T-helper 1 cell treated with Interleukin-12 subunit alpha and Interleukin-12 subunit beta and Interleukin-4 antibody, amounts not matched to agents 30 ng/mL and 1 ng/mL, for 36 hours (primary cell): ENCODE measurements around the gene FCRL1. TPM values are rescaled to one million over a fixed set of nuclear protein-coding genes. Genes with fewer than 3 reads are reported as not detected.

Experiments used
- intact Hi-C: fragments of 100-400 bp; cut with micrococcal nuclease; formaldehyde crosslinking; loops from one replicate; pipeline ENCODE4 v1.15.1; 2024
- total RNA-seq: library from RNA; stranded (reverse); gene quantifications from 2 replicates; pipeline ENCODE4 v1.2.3, GENCODE V29; 2022

Gene FCRL1
- total RNA-seq, 1 donor from 2014 or later: not detected

DNA sequence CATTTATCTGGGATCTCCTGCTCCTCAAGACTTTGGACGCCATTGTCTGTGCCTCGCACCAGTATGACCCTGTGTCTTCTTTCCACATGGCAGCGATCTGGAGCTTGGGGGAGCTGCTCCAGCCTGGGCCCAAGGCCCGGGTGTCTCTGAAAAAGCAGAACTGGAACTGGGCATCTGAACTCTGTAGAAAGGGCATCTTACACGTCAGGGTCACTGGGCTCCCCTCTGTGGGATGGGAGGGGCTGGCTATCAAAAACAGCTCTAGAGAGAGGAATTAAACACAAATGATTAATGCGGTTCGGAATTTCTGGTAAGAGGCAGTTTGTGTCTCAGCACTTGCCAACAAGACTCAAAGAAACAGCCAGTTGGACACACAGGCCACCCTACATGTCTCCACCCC is 16.1 kb downstream of the FCRL1 start:
- intact Hi-C loops: no loop called here

GRCh38 chr1:157799996-157800395 is 19.9 kb downstream of the FCRL1 start:
- intact Hi-C loops: no loop called here

GRCh38 chr1:157798211-157798610 is 21.7 kb downstream of the FCRL1 start:
- intact Hi-C loops: no loop called here

- intact Hi-C loops: no loop called here
Observed at GRCh38 chr1:157785248-157785647, 34.7 kb downstream of the FCRL1 start.

- intact Hi-C loops: no loop called here
Observed at GRCh38 chr1:157784801-157785200, 35.1 kb downstream of the FCRL1 start.

DNA sequence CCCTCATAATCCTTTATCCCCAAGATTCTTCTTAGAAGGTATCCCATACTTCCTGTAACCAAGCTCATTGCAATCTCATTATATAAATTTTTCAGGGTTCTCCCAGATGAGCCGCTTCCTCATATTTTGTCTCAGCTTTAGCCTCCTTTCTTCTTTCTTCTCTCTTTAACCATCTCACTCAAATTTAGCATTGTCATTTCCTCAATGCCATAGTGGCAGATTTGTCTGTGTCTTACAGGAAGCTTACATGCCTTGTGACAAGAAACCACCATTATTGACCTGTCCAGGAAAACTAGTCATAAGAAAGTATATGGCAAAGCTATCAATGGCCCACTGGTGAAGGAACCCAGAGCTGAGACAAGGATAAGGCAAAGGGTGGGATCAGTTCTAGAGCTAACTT is 37.0 kb downstream of the FCRL1 start:
- intact Hi-C loops: no loop called here

DNA sequence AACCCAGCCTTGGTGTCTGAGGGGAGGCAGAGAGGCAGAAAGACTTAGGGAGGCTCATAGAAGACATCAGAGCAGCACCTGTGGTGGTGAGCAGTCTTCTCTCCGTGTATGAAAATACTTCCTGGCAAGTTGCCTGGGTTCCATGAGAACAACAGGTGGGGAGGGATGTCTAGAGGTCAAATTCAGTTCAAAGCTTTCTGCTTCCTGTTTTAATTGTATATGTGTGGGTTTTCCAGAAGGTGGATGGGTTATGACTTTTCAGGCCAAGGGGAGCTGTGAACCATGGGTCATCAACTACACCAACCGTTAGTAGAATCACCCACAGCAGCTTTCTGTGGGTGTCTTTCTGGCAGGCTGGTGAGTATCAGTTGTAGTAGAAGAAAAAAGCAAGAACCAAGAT is 38.9 kb downstream of the FCRL1 start:
- intact Hi-C loops: no loop called here

DNA sequence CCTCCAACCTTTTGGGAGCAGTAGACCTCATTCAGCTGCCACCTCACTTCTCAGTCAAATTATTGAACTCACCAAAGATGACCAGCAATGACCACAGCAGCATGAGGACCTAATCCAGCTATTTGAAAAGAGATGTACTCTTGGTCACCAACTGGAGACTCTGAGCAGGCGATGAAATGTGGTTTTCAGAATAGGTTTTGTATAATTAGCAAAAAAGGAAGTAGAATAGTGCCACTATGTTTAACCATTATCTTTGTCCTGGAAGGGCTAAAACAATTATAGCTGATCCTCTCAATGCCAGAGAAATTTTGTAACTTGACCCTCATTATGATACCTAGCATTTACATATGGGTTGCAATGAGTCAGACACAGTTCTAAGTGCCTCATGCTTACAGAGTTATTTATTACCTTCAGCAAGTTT is 42.9 kb downstream of the FCRL1 start, which contains the start of gene FCRL2:
Gene FCRL2 (minus strand): TSS at position 162 of the 421 bp plus-strand sequence. CDS start 59 bp downstream, at position 103.
- intact Hi-C loops: no loop called here

GRCh38 chr1:157775101-157775870 is 44.6 kb downstream of the FCRL1 start:
- intact Hi-C loops: no loop called here

- intact Hi-C loops: no loop called here
Observed at GRCh38 chr1:157774412-157774811, 45.5 kb downstream of the FCRL1 start.

DNA sequence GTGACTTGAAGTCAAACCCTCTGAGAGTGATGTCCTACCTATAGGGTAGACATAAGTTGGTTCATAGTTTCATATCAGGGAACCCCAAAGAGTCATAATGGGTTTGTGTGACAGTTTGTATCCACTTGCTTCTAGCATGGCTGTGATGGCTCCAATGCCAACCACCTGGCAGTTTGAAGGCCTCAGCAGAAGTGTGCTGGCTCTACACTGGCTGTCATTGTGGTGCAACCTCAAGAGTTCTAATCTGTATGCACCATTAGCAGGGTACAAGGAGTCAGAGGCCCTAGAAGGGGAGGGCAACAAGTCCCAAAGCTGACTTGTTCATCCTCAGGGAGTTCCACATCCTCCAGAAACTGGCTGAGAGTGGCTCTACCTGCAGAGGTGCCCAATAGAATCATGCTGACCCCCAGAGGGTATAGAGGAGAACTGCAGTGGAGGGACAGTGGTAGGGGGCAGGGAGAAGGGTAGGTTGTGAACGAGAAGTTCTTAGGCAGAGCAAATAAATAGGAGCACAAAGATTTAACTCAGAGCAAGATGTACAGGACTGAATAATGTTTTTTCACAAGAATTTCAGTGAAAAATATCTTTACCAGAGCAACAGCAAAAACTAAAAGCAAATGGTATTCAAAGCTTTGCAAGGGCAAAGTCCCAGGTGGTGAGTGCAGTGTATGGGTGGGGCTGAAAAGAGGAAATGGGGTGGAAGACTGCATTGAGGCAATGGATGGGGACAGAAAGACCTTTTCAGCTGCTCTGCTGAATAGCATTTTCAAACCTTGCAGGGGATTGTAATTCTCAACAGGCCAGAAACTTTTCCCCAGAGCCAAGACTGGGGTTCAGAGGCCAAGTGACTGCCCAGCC is 46.2 kb downstream of the FCRL1 start:
- intact Hi-C loops: no loop called here

DNA sequence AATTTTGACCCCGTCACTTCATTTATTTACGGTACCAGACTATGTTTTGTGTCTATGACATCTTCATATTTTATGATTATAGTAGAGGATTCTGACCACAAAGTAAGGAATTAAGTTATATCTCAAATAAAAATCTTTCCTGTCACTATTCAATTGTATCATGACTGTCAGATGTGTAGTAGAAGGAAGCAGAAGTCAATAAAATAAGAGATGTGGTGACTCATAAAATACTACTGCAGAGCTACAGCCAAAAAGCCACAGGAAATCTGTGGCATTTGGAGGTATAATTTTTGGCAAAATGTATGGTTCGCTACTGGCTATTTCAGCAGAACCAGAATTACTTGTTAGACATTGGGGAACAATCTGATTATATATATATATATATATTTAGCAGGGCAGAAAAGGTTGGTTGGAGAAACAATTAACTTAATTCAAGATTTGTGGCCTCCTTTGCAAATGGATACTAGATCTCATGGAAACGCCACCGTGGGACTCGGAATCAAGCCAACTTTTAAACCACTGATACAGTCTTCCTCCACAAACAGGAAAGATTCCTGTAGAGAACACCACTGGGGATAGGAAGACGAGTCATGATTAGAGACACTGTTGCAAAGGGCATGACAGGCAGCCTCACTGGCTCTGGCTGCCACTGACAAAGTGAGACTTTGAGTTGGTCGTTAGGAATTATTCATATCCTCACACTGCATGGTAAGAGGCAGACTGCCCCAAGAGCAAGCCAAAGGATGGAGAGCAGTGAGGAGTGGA is 48.1 kb downstream of the FCRL1 start:
- intact Hi-C loops: no loop called here

DNA sequence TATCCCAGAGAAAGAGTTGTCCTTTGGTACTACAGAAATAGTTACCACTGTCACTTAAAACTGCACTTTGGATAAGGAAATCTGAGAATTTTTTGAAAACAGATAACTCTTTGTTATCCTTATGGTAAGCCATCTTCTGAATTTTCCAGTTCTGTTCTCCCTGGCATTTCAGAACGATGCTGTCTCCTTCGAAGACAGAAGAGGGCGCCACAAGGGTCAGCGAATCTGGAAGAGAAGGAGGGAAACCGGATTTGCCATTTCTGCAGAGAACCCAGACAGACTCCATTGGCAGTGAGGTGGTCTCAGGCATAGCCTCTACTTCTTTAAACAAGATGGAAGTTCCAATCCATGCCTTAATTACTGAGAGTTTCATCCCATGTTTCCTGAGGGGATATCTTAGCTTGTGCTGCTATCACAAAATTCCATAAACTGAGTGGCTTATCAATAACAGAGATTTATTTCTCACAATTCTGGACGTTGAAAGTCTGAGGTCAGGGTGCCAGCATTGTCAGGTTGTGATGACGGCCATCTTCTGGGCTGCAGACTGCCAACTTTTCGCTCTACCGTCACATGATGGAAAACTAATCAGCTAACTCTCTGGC is 49.4 kb downstream of the FCRL1 start:
- intact Hi-C loops: no loop called here

GRCh38 chr1:157766792-157767191 is 53.1 kb downstream of the FCRL1 start:
- intact Hi-C loops: no loop called here

- intact Hi-C loops: no loop called here
Observed at GRCh38 chr1:157758018-157758417, 61.9 kb downstream of the FCRL1 start.

DNA sequence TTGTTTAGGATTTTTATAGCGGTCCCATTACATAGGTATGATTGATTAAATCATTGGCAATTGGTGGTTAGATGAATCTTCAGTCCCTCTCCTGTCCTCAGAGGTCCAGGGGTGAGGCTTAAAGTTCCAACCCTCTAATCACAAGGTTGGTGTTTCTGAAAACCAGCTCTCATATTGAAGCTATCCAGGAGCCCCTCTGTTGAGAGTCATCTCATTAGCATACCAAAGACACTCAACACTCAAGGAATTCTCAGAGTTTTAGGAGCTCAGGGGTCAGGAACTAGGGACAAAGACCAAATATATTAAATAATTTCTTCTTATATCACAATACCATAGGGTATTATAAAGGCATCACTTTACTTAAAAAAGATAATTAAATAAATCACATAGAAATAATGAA is 66.3 kb downstream of the FCRL1 start:
- intact Hi-C loops: no loop called here

DNA sequence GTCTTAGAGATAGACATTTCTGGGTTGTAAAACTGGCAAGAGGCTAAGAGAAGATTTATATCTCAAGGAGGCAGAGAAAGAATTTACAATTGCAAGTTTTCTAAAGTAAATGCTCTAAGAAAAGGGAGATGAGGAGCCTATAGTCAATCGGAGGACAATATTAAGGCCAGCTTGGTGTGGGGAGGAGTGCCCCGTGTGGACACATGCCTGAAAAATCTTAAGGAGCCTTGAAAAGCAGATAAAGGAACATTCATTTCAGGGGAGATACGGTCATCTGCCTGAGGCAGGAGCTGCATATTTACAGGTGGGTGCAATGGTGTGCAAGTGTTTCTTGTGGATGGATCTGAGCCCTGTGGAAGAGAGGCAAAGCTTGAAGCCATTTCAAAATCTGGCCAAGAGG is 68.6 kb downstream of the FCRL1 start:
- intact Hi-C loops: no loop called here

DNA sequence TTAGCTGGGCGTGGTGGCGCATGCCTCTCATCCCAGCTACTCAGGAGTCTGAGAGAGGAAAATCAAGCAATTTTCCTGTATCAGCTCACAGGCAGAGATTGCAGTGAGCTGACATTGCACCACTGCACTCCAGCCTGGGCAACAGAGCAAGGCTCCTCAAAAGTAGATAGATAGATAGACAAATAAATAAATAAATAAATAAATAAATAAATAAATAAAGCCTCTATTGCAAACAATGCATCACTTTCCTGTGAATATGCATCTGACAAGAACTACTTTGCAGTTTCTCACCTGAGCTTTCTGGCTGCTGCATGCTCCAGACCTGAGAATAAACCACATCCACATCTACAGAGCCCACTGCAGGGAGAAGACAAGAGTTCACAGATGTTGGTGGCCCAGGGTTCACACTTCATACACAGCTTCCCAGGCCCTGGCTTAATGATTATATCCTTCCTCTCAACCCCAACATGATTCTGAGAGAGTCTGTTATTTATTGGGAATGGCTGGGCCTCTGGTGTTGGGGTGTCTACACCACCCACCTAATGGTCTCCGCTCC is 71.6 kb downstream of the FCRL1 start:
- intact Hi-C loops: no loop called here
